H9 (cell line): ENCODE data around the gene IRF2BP2. TPM values are rescaled to one million over a fixed set of nuclear protein-coding genes. Genes with fewer than 3 reads are reported as not detected.

Source experiments
- DNase-seq: peaks from one replicate; pipeline ENCODE4 v3.0.0-alpha.2; 2017
- H2AFZ ChIP-seq: one replicate; pipeline ENCODE4 v1.6.1; 2013; ENCODE audit warnings: mild to moderate bottlenecking, low read length, control low read depth, moderate library complexity
- H2AK5ac ChIP-seq: 2 replicates; pipeline ENCODE4 v1.6.1; 2013; ENCODE audit warnings: low read length, control low read depth, mixed read lengths; ENCODE audit not compliant: insufficient read length
- H2BK120ac ChIP-seq: one replicate; pipeline ENCODE4 v1.6.1; 2013; ENCODE audit warnings: low read depth, mild to moderate bottlenecking, low read length, control low read depth, inconsistent platforms; ENCODE audit not compliant: poor library complexity, severe bottlenecking
- H2BK12ac ChIP-seq: 2 replicates; pipeline ENCODE4 v1.6.1; 2013; ENCODE audit warnings: low read length, control low read depth, mixed read lengths, low read depth; ENCODE audit not compliant: insufficient read length
- H2BK15ac ChIP-seq: 2 replicates; pipeline ENCODE4 v1.6.1; 2013; ENCODE audit warnings: low read depth, low read length, control low read depth
- H2BK20ac ChIP-seq: one replicate; pipeline ENCODE4 v1.6.1; 2013; ENCODE audit warnings: low read depth, mild to moderate bottlenecking, low read length, control low read depth, inconsistent platforms; ENCODE audit not compliant: poor library complexity, severe bottlenecking
- H2BK5ac ChIP-seq: 2 replicates; pipeline ENCODE4 v1.6.1; 2013; ENCODE audit warnings: low read length, control low read depth, mixed read lengths; ENCODE audit not compliant: insufficient read length
- H3K14ac ChIP-seq: 2 replicates; pipeline ENCODE4 v1.6.1; 2013; ENCODE audit warnings: low read length, control low read depth; ENCODE audit not compliant: insufficient read depth
- H3K18ac ChIP-seq: 2 replicates; pipeline ENCODE4 v1.6.1; 2013; ENCODE audit warnings: low read depth, mild to moderate bottlenecking, mixed read lengths, low read length, control low read depth; ENCODE audit not compliant: insufficient read length
- H3K23ac ChIP-seq: 2 replicates; pipeline ENCODE4 v1.6.1; 2013; ENCODE audit warnings: low read length, control low read depth, mixed read lengths, low read depth; ENCODE audit not compliant: insufficient read length
- H3K23me2 ChIP-seq: 2 replicates; pipeline ENCODE4 v1.6.1; 2013; ENCODE audit warnings: low read depth, mild to moderate bottlenecking, mixed read lengths, low read length, control low read depth; ENCODE audit not compliant: insufficient read length, poor library complexity, severe bottlenecking
- H3K27ac ChIP-seq: 2 replicates; pipeline ENCODE4 v1.5.1; 2013; ENCODE audit warnings: low read length, control low read depth, mixed read lengths, low read depth; ENCODE audit not compliant: insufficient read length
- H3K27me3 ChIP-seq: 2 replicates; pipeline ENCODE4 v1.6.1; 2013; ENCODE audit warnings: low read length, control low read depth, inconsistent platforms; ENCODE audit not compliant: insufficient read depth
- H3K4ac ChIP-seq: 2 replicates; pipeline ENCODE4 v1.6.1; 2013; ENCODE audit warnings: low read depth, mild to moderate bottlenecking, control low read depth, inconsistent platforms, low read length, moderate library complexity
- H3K4me1 ChIP-seq: 2 replicates; pipeline ENCODE4 v1.6.1; 2013; ENCODE audit warnings: low read length, control low read depth, inconsistent platforms; ENCODE audit not compliant: insufficient read depth
- H3K4me2 ChIP-seq: 2 replicates; pipeline ENCODE4 v1.6.1; 2013; ENCODE audit warnings: low read length, control low read depth, mixed read lengths; ENCODE audit not compliant: insufficient read length, insufficient read depth
- H3K56ac ChIP-seq: 2 replicates; pipeline ENCODE4 v1.6.1; 2013; ENCODE audit warnings: low read depth, mild to moderate bottlenecking, mixed read lengths, low read length, control low read depth; ENCODE audit not compliant: insufficient read length
- H3K79me1 ChIP-seq: 2 replicates; pipeline ENCODE4 v1.6.1; 2013; ENCODE audit warnings: low read depth, mild to moderate bottlenecking, moderate library complexity, low read length, control low read depth, inconsistent platforms; ENCODE audit not compliant: insufficient read depth, poor library complexity, severe bottlenecking
- H3K79me2 ChIP-seq: 2 replicates; pipeline ENCODE4 v1.6.1; 2013; ENCODE audit warnings: low read length, control low read depth, inconsistent platforms; ENCODE audit not compliant: insufficient read depth
- H3K9ac ChIP-seq: 2 replicates; pipeline ENCODE4 v1.6.1; 2013; ENCODE audit warnings: low read length, control low read depth, mixed read lengths; ENCODE audit not compliant: insufficient read length; ENCODE audit errors: extremely low read depth
- H3K9me3 ChIP-seq: one replicate; pipeline ENCODE4 v1.6.1; 2013; ENCODE audit warnings: low read depth, low read length, inconsistent platforms; ENCODE audit not compliant: control insufficient read depth
- H3T11ph ChIP-seq: one replicate; pipeline ENCODE4 v1.6.1; 2013; ENCODE audit warnings: mild to moderate bottlenecking, low read length, control low read depth, inconsistent platforms
- H4K20me1 ChIP-seq: one replicate; pipeline ENCODE4 v1.6.1; 2013; ENCODE audit not compliant: control insufficient read depth, insufficient read length, insufficient read depth
- H4K5ac ChIP-seq: 2 replicates; pipeline ENCODE4 v1.6.1; 2013; ENCODE audit warnings: low read depth, mild to moderate bottlenecking, mixed read lengths, low read length, control low read depth; ENCODE audit not compliant: insufficient read length
- H4K8ac ChIP-seq: replicated peaks from 2 replicates; pipeline ENCODE4 v1.6.1; 2013; ENCODE audit warnings: low read length, control low read depth, mixed read lengths, low read depth; ENCODE audit not compliant: insufficient read length
- H4K91ac ChIP-seq: 2 replicates; pipeline ENCODE4 v1.6.1; 2013; ENCODE audit warnings: low read depth, mild to moderate bottlenecking, moderate library complexity, mixed read lengths, low read length, control low read depth; ENCODE audit not compliant: insufficient read length
- H3K27ac Mint-ChIP-seq, 3 experiments: 2 replicates in 2 of 3; 3 replicates in 1 of 3; pipeline ENCODE4 v1.8.0; 2020 to 2021; ENCODE audit warnings: mixed read lengths in 3 of 3, mild to moderate bottlenecking in 1 of 3, moderate library complexity in 1 of 3
- H3K27me3 Mint-ChIP-seq: 2 replicates; pipeline ENCODE4 v1.8.0; 2021; ENCODE audit warnings: low read depth, mild to moderate bottlenecking, moderate library complexity, mixed read lengths
- H3K36me3 Mint-ChIP-seq, 3 experiments: 2 replicates in 2 of 3; 3 replicates in 1 of 3; pipeline ENCODE4 v1.8.0; 2020 to 2021; ENCODE audit warnings: low read depth in 3 of 3, mixed read lengths in 3 of 3; ENCODE audit not compliant: insufficient read depth in 1 of 3
- H3K4me1 Mint-ChIP-seq, 2 experiments: 2 replicates each; pipeline ENCODE4 v1.8.0; 2020; ENCODE audit warnings: mixed read lengths in 2 of 2
- H3K4me3 Mint-ChIP-seq, 2 experiments: 2 replicates in 1 of 2; 3 replicates in 1 of 2; pipeline ENCODE4 v1.8.0; 2020 to 2021; ENCODE audit warnings: mild to moderate bottlenecking in 2 of 2, mixed read lengths in 2 of 2, moderate library complexity in 1 of 2
- H3K9me3 Mint-ChIP-seq, 2 experiments: 2 replicates in 1 of 2; 3 replicates in 1 of 2; pipeline ENCODE4 v1.8.0; 2020; ENCODE audit warnings: mild to moderate bottlenecking in 2 of 2, mixed read lengths in 2 of 2, moderate library complexity in 1 of 2
- CTCF ChIP-seq: fragments of 200-600 bp; sonication (generic); conservative IDR thresholded peaks from 3 replicates; pipeline ENCODE4 v1.8.0; 2021; ENCODE audit warnings: antibody characterized with exemption, mild to moderate bottlenecking
- WGBS: extraction: QIAGEN DNeasy Blood & Tissue Kit; methylation state at CpG from one replicate; pipeline ENCODE4 v1.1.7; 2013; ENCODE audit warnings: missing lambda C conversion rate, low lambda C conversion rate, mixed read lengths; ENCODE audit not compliant: insufficient read length; ENCODE audit errors: extremely low coverage; 5-methylcytosine and 5-hydroxymethylcytosine counted together
- total RNA-seq: library from RNA; stranded (reverse); gene quantifications from 2 replicates; pipeline ENCODE4 v1.2.1, GENCODE V29; 2021

IRF2BP2 gene
- total RNA-seq, 1 experiment from 2014 or later = 80.2 TPM

- WGBS = no CpG with 5 or more reads among the region's 6 CpGs
- no peak for DNase-seq
- no peak overlapping the region for H3T11ph ChIP-seq
- no peak overlapping the region for H3K27ac ChIP-seq
- H3K23me2 ChIP-seq = no peaks in the 10 kb centered on the region
- no peak overlapping the region for H2BK20ac ChIP-seq
- H3K14ac ChIP-seq = no peak overlapping the region
- no peak overlapping the region for H2BK5ac ChIP-seq
- H4K91ac ChIP-seq = no peak overlapping the region
- no peaks in the 10 kb centered on the region for H3K79me2 ChIP-seq
- H4K20me1 ChIP-seq = no peaks in the 10 kb centered on the region
- peaks cover 4% of the 10 kb centered on the region; the same call in 1 of the 2 replicates for H3K4me1 ChIP-seq
- H3K27ac Mint-ChIP-seq = peak overlapping the region in 1 of 3 experiments; percentile 41; a peak in 2 of 7 replicates
- no peak overlapping the region for H3K56ac ChIP-seq
- H3K4ac ChIP-seq = no peak overlapping the region
- H3K4me2 ChIP-seq = no peak overlapping the region
- H4K8ac ChIP-seq = no peak overlapping the region
- H3K23ac ChIP-seq = no peak overlapping the region
- no peak overlapping the region for H2BK12ac ChIP-seq
- H3K4me1 Mint-ChIP-seq = peaks cover 24 to 41% of the 10 kb centered on the region in 2 experiments
- H3K9me3 Mint-ChIP-seq = no peaks in the 10 kb centered on the region; a peak in 1 of 5 replicates
- no peaks in the 10 kb centered on the region for H3K36me3 Mint-ChIP-seq
- no peak overlapping the region for H2BK15ac ChIP-seq
- no peak for TF ChIP-seq CTCF
- no peaks in the 10 kb centered on the region for H3K9me3 ChIP-seq
- no peak overlapping the region for H2AFZ ChIP-seq
- no peaks in the 10 kb centered on the region for H3K27me3 ChIP-seq
- H3K79me1 ChIP-seq = no peaks in the 10 kb centered on the region
- H3K18ac ChIP-seq = peak overlapping the region; percentile 64
- H3K27me3 Mint-ChIP-seq = no peaks in the 10 kb centered on the region
- H2BK120ac ChIP-seq = no peak overlapping the region
- H3K4me3 Mint-ChIP-seq = no peak overlapping the region
- no peak overlapping the region for H3K9ac ChIP-seq
- H2AK5ac ChIP-seq = no peak overlapping the region
- H4K5ac ChIP-seq = no peak overlapping the region
Measured at GRCh38 chr1:234620272-234621126, 10.5 kb upstream of the IRF2BP2 start.
